HG02588 (cell line): ENCODE data around the gene CEP72.
"Not testable (repeated sequence)": the region's sequence is repeated elsewhere in the genome, so short reads cannot be mapped to it uniquely, and the experiment has no call there.

ENCODE experiments used
- ATAC-seq: cut with Tn5 transposase; IDR thresholded peaks from one replicate; pipeline ENCODE4 v1.9.1; 2021; ENCODE audit warnings: mild to moderate bottlenecking, moderate library complexity; ENCODE audit not compliant: unreplicated experiment

The CEP72 gene

DNA sequence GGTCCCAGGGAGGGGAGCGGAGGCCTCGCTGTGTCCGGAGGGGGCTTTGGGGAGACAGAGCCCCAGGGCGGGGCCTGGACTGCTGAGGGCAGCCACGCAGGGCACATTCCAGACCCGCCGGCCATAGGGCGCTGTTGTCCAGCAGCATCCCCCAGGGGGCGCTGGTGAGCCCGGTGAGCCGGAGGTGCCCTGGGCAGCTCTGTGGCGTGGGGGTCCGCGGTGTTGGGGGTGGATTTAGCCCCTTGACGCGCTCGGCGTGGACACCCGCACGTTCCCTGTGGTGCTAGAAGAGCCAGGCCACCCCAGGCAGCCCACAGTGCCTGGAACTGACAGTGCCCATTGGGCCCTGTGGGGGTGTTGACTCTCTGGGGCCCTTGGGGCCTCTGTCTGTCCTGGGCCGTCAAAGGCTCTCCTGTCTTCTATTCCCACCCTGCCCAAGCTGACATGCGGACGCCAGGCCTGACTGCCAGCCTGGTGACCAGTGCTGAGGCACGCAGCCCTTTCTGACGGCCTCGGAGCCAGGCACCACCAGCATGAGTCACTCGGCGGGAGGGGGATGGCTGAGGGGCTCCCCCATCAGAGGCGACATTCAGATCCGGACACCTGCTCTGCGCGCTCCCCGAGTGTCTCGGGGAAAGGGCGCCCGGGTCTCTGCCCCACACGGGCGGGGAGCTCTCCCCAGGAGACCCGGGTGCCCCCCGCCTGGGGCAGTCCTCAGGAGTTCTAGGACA is 57.1 kb downstream of the CEP72 start:
- no peak for ATAC-seq

DNA sequence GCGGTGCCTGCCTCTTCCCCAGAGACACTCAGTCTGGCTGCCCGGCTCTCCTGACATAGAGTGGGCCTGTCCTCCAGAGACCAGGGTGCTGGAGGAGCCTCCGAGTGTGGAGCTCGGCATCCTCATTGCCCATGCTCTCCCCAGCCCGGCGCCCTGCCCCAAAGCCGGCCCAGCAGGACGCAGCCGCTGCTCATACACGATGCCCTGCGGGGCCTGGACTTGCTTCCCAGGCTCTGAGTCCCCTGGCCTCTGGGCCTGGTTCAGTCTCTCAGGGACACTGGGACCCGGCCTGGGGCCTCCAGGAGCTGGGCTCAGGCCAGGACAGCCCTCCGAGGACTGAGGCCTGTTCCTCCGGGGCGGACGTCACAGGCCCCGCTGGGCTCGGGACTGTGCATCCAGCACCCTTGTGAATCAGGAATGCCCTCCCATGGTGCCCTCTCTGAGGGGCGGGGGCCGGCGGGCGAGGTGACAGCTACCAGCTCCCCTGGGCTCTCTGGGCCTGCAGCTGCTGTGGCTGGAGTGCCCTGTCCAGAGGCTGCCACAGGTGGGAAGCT is 57.8 kb downstream of the CEP72 start:
- no peak for ATAC-seq

DNA sequence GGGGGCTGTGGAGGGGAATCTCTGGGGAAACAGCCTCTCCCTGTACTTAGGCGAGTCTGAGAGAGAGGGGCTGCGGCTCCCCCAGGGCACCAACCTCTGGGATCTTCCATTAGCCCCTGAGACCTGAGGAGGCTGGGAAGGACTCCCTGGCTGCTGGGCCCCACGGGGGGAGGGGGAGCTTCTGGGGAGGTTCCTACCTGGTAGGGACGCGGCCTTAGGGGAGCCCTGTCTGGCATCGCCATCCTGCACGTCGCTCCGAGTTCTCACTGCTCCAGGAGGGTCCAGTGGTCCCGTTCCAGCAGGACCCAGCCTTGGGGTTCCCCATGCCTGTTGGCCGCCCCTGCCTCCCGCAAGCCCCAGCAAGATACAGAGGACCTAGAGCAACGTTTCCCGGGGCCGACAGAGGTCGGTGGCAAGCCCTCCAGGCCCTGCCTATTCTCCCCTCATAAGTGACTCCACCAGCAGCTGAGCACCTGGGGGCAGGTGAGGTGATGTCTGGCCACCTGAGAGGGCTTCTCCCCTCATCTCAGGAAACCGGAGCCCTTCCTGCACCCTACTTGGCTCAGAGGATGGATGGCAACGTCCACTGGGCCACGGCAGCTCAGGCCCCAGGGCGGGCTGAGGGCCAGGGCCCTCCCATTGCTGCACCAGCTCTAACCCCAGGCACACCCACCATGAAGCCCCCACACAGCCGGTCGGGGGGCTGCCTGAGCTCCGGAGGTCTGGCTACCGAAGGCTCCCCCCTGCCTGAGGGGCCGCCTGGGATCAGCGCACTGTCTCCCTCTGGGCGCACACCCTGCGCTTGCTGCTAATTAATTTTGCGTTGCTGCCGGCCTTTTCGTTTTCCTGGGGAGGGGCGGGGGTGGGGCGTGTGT is 58.5 kb downstream of the CEP72 start:
- ATAC-seq: no peak

GRCh38 chr5:671459-672328 is 59.6 kb downstream of the CEP72 start:
- ATAC-seq: no peak

DNA sequence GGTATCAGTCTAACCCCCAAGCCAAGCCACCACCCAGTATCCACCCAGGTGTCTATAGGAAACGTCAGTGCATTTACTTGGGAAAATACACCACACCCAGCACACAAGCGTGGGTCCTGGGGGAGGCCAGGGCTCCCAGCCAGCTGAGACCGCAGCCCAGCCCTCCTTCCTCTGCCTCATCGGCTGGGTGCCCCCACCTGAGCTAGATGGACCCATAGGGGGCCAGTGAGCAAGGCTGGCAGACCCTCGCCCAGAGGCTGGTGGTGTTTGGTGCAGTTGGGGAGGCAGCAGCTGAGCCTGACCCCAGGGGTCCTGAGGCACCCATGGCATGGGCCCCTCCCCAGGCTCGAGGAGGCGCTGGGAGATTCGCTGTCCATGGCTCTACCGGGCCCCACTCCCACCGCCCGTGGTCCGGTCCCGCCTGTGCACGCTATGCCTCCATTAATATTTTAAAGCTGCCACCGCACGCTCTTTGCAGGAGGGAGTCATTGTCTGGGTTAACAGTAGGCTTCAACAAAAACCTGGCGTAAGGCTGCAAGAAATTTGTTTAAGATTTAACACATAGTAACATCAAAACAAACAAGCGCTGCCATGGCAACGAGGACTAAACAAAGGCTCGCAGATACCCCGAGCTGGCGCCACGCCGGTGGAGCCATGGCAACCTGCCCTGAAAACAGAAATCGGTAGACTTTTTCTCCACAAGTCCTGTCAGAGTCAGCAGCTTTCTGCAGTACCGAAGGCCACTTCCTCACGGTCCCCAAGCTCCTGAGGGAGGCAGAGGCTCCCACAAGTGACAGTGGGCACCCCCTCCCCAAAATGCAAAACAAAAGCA is 60.4 kb downstream of the CEP72 start:
- no peak for ATAC-seq

DNA sequence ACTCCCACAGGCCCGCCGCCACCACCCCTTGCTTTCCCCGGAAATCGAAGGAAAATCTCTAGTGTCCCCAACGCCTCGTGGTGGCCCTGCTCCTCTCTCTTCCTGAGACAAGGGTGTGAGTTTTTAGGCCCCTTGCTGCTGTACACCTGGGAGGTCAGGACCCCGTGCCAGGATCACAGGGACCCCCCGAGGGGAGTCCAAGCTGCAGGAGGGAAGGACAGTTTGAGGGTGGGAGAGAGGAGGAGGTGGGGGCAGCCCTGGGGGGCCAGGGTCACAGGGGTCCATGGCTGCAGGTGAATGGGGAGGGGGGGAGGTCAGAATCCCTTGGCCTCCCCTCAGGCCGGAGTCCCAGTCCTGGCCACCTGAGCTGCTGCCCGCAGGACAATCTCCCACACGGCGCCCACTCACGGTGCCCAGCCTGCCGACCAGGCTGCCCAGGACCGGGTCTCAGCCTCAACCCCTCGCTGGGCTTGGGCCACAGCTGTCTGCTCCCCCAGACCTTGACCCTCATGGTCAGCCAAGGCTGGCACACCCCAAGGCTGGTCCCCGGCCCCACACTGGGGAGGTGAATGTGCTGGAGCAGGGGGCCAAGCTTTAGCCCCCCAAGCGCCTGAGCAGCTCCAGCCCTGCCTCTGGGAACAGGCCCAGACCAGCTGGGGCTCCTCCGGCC is 61.2 kb downstream of the CEP72 start:
- no peak for ATAC-seq

DNA sequence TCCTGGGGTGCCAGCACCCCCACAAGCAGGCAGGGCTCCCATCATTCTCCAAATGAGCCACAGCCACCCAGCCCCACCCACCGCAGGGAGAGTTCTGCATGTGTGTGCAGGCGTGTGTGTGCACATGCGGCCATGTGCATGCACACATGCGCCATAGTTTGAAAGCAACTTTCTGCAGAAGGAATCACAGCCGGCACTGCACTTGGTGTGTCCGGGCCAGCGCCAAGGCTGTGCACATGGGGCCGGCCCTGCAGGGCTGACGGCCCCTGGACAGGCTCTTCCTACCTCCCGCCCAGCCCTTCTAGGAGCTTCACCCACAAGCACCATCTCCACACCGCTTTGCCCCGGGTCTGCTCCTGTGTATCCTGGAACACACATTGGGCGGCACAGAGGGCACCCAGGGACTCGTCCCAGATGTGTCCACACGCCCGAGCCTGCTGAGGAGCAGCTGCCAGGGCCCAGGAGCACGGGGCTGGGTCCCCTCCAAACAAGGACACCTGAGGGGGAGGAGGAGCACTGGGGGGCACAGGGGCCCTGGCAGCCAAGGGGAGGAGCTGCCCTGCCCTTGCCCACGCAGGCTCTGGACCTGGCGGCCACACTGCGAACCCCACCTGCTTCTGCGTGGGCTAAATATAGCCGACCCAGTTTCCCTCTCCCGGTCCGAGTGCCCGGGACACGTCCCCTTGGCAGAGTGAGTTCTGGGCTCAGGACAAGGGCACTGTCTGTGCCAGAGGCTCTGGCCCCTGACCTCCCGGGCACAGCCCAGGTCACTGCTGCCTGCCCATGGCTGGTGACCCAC is 61.9 kb downstream of the CEP72 start:
- ATAC-seq: no peak

GRCh38 chr5:674630-675011 is 62.5 kb downstream of the CEP72 start:
- ATAC-seq: no peak

DNA sequence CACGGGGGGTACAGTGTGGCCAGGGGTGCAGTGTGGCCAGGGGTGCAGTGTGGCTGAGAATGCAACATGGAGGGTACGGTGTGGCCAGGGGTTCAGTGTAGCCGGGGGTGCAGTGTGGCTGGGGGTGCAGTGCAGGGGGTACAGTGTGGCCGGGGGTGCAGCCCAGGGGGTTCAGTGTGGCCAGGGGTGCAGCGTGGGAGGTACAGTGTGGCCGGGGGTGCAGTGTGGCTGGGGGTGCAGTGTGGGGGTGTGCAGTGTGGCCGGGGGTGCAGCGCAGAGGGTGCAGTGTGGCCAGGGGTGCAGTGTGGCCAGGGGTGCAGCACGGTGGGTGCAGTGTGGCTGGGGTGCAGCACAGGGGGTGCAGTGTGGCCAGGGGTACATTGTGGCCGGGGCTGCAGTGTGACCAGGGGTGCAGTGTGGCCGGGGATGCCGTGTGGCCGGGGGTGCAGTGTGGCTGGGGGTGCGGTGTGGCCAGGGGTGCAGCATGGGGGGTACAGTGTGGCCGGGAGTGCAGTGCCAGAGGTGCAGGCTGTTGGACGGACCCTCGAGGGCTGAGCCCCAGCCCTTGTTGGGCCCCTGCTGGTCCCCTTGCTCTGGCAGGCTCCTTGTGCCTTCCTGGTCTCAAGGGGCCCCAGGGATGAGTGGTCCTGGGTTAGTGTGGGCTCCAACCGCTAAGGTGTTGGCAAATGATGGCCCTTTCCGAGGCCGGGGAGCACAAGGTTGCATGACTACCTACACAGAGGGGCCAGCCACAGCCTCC is 63.2 kb downstream of the CEP72 start:
- no peak for ATAC-seq

DNA sequence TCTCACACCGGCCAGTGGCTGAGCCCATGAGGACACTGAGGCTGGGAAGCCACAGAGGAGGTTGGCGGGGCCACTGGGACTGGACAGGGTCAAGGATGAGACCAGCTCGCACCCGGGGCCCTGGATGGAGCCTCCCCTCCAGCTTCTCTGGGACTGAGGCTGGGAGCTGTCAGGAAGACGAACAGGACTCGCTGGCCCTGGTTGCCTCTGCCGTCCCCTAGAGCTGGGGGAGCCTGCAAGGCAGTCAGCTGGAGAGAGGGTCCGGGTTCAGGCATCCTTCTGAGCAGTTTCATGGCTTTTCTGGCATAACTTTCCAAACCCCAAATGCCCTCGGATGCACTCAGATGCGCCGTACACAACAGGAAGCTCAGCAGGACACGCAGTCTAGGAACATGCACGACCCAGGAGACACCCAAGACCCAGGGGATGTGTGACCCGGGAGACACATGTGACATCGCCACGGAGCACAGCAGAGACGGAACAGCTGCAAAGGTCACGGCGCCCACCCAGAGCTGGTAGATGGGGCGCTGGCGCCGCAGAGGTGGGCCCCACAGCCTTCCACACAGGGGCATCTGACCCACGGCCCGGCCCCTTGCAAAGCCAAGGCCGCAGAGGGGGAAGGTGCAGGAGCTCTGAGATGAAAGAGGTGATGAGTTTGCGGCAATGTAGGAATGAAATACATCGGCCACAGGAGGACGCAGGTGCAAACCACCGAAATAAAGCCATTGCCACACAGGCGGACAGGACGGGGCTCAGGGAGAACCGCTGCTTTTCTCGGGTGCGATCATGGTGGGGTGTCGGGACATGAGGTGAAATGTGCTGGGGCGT is 63.9 kb downstream of the CEP72 start:
- no peak for ATAC-seq

GRCh38 chr5:676699-677076 is 64.5 kb downstream of the CEP72 start:
- ATAC-seq: no peak

- ATAC-seq: no peak
These were observed 65.3 kb downstream of the CEP72 start for GRCh38 chr5:677131-678101.

- ATAC-seq: not testable (repeated sequence)
These were observed 66.4 kb downstream of the CEP72 start for GRCh38 chr5:678521-678920.

GRCh38 chr5:679166-679895 is 67.2 kb downstream of the CEP72 start:
- ATAC-seq: not testable (repeated sequence)

GRCh38 chr5:680118-680795 is 68.1 kb downstream of the CEP72 start:
- ATAC-seq: not testable (repeated sequence)
